ENCODE measurements around the gene PPM1H. TPM values are rescaled to one million over a fixed set of nuclear protein-coding genes. Genes with fewer than 3 reads are reported as not detected.
"Not testable (repeated sequence)": the region's sequence is repeated elsewhere in the genome, so short reads cannot be mapped to it uniquely, and the experiment has no call there.

Gene PPM1H
- polyA plus RNA-seq, 1 experiment: 2.3 TPM

DNA sequence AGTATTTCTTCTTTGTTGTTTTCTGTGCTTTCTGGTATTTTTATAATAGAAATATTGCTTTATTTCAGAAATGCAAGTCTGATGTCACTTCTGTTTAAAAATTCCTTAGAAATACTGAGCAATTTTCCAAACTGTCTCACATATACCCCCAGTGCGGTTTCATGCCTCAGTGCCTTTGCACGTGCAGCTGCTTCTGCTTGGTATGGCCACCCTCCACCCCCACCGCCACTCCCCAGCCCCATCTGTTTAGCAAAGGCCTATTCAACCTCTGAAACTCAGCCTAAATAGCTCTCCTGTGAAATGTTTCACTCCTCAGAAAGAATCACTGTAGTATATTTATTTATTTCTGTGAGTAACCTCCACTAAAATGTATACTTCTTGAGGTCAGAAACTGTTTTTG lies 52.3 kb downstream of the PPM1H start:
- H3K27me3 ChIP-seq (ENCODE audit: control insufficient read depth, insufficient read depth, low read length): no peaks in the 10 kb centered on the region
- H3K4me3 ChIP-seq (ENCODE audit: low read depth, low read length): no peak overlapping the region
- no peaks in the 10 kb centered on the region for H3K36me3 ChIP-seq (ENCODE audit: control insufficient read depth, insufficient read depth, low read length)
- no peak for TF ChIP-seq CTCF (IDR thresholded peaks at IDR 0.05; ENCODE audit: insufficient read depth, low read depth, low read length)
- DNase-seq (ENCODE audit: low read depth): no peak
- ChIA-PET CTCF (interaction anchor here (1.0 to 1.6 kb wide), 2 partner anchors 11 kb away, joined by 3 read pairs; no protein-coding TSS in a partner anchor), POLR2A (no interaction called here)

GRCh38 chr12:62882140-62882539 lies 52.8 kb downstream of the PPM1H start:
- Histone ChIP-seq H3K27me3 (ENCODE audit: control insufficient read depth, insufficient read depth, low read length) (no peaks in the 10 kb centered on the region), H3K36me3 (ENCODE audit: control insufficient read depth, insufficient read depth, low read length) (no peaks in the 10 kb centered on the region), H3K4me3 (ENCODE audit: low read depth, low read length) (no peak overlapping the region)
- no peak for DNase-seq (ENCODE audit: low read depth)
- POLR2A ChIA-PET: no interaction called here
- CTCF ChIA-PET: interaction anchor here (0.6 to 1.6 kb wide), 3 partner anchors 12 to 68 kb away, joined by 3 to 4 read pairs (median 3); no protein-coding TSS in a partner anchor
- TF ChIP-seq CTCF (IDR thresholded peaks at IDR 0.05; ENCODE audit: insufficient read depth, low read depth, low read length): no peak

DNA sequence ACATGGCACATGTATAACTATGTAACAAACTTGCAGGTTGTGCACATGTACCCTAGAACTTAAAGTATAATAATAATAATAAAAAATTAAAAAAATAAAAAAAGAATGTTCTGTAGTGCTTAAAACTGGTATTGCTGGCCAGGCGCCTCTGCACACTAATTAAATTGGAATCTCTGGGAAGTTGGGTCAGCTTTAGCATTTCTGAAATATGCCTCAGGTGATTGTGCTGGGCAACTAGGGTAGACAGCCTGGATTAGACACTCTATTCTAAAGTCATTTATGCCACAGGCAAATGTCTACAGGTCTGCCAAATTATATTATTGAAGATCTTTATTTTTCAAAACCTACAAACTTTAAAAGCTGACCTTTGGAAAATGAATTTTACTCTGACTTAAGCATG lies 55.3 kb downstream of the PPM1H start:
- POLR2A ChIA-PET: no interaction called here
- CTCF ChIA-PET: no interaction called here
- no peaks in the 10 kb centered on the region for H3K27me3 ChIP-seq (ENCODE audit: control insufficient read depth, insufficient read depth, low read length)
- no peak overlapping the region for H3K4me3 ChIP-seq (ENCODE audit: low read depth, low read length)
- no peak for TF ChIP-seq CTCF (IDR thresholded peaks at IDR 0.05; ENCODE audit: insufficient read depth, low read depth, low read length)
- no peaks in the 10 kb centered on the region for H3K36me3 ChIP-seq (ENCODE audit: control insufficient read depth, insufficient read depth, low read length)
- DNase-seq (ENCODE audit: low read depth): no peak

- H3K36me3 ChIP-seq (ENCODE audit: control insufficient read depth, insufficient read depth, low read length); CTCF ChIA-PET; POLR2A ChIA-PET; DNase-seq (ENCODE audit: low read depth); H3K27me3 ChIP-seq (ENCODE audit: control insufficient read depth, insufficient read depth, low read length); H3K4me3 ChIP-seq (ENCODE audit: low read depth, low read length): not testable (repeated sequence)
Measured at GRCh38 chr12:62879228-62879627, 55.7 kb downstream of the PPM1H start.

GRCh38 chr12:62878211-62878610 lies 56.7 kb downstream of the PPM1H start:
- ChIA-PET CTCF (interaction anchor here (1.5 kb wide), 1 partner anchor 56 kb away, joined by 3 read pairs; no protein-coding TSS in a partner anchor), POLR2A (no interaction called here)
- Histone ChIP-seq H3K27me3 (ENCODE audit: control insufficient read depth, insufficient read depth, low read length) (no peaks in the 10 kb centered on the region), H3K4me3 (ENCODE audit: low read depth, low read length) (no peak overlapping the region), H3K36me3 (ENCODE audit: control insufficient read depth, insufficient read depth, low read length) (no peaks in the 10 kb centered on the region)
- no peak for TF ChIP-seq CTCF (IDR thresholded peaks at IDR 0.05; ENCODE audit: insufficient read depth, low read depth, low read length)
- DNase-seq (ENCODE audit: low read depth): no peak

- ChIA-PET CTCF (interaction anchor here (1.5 kb wide), 1 partner anchor 57 kb away, joined by 3 read pairs; no protein-coding TSS in a partner anchor), POLR2A (no interaction called here)
- no peak for TF ChIP-seq CTCF (IDR thresholded peaks at IDR 0.05; ENCODE audit: insufficient read depth, low read depth, low read length)
- no peak overlapping the region for H3K4me3 ChIP-seq (ENCODE audit: low read depth, low read length)
- no peaks in the 10 kb centered on the region for H3K36me3 ChIP-seq (ENCODE audit: control insufficient read depth, insufficient read depth, low read length)
- H3K27me3 ChIP-seq (ENCODE audit: control insufficient read depth, insufficient read depth, low read length): no peaks in the 10 kb centered on the region
- no peak for DNase-seq (ENCODE audit: low read depth)
Measured at GRCh38 chr12:62876938-62877548, 57.9 kb downstream of the PPM1H start.

Data from BJ (cell line).